ENCODE data around the gene ITIH3. TPM values are rescaled to one million over a fixed set of nuclear protein-coding genes. Genes with fewer than 3 reads are reported as not detected.

Gene ITIH3
- total and polyA plus RNA-seq, 2 of the 8 experiments (the other 6 are each of a cell fraction or from before 2014, with no cell fraction given) = not detected

DNA sequence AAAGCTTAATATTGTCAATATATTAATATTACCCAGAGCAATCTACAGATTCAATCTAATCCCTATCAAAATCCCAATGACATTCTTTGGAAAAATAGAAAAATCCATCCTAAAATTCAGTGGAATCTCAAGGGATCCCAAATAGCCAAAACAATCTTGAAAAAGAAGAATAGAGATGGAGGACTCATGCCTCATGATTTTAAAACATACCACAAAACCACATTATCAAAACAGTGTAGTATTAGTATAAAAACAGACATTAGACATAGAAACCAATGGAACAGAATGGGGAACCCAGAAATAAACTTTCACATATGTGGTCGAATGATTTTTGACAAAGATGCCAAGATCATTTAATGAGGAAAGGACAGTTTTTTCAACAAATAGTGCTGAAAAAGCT lies 38.5 kb upstream of the ITIH3 start:
- Histone ChIP-seq H3K14ac (ENCODE audit: insufficient read length) (no peak overlapping the region), H3K4ac (replicated peaks; ENCODE audit: insufficient read length, low read depth, low read length) (no peak overlapping the region), H3K27me3 (replicated peaks in 1 of 4; ENCODE audit: control insufficient read depth in 3 of 4, extremely low read depth in 1 of 4, insufficient read depth in 3 of 4, low read length in 3 of 4) (no peaks in the 10 kb centered on the region), H2BK5ac (ENCODE audit: low read depth, low read length) (no peak overlapping the region), H2AK5ac (ENCODE audit: low read depth, low read length) (no peak overlapping the region), H3K9ac (replicated peaks in 1 of 4; ENCODE audit: extremely low read depth in 1 of 4, low read depth in 3 of 4, low read length in 3 of 4) (no peak overlapping the region), H3K27ac (ENCODE audit: low read depth, low read length) (no peak overlapping the region), H3K4me1 (replicated peaks in 1 of 4; ENCODE audit: control insufficient read depth in 3 of 4, insufficient read depth in 4 of 4, low read length in 3 of 4) (no peaks in the 10 kb centered on the region), H4K5ac (ENCODE audit: insufficient read length, low read depth, low read length) (no peak overlapping the region), H4K91ac (replicated peaks; ENCODE audit: insufficient read length, low read length) (no peak overlapping the region), H3K4me3 (ENCODE audit: extremely low read depth in 1 of 4, insufficient read depth in 2 of 4, low read depth in 3 of 4, low read length in 4 of 4) (no peak overlapping the region), H3K56ac (replicated peaks; ENCODE audit: insufficient read length, low read depth, low read length) (no peak overlapping the region), H3K4me2 (ENCODE audit: insufficient read depth in 1 of 2, low read depth in 2 of 2, low read length in 2 of 2) (no peak overlapping the region), H2BK120ac (replicated peaks; ENCODE audit: low read depth, low read length) (no peak overlapping the region), H2AFZ (ENCODE audit: low read length) (no peak overlapping the region), H4K8ac (ENCODE audit: extremely low read depth, insufficient read depth, low read length) (no peak overlapping the region), H2BK15ac (ENCODE audit: low read length) (no peak overlapping the region), H3K23ac (ENCODE audit: insufficient read length) (no peak overlapping the region), H3K79me1 (ENCODE audit: low read depth, low read length) (no peaks in the 10 kb centered on the region; the same call in 1 of the 2 replicates), H3K36me3 (ENCODE audit: control insufficient read depth in 2 of 4, insufficient read depth in 4 of 4, low read length in 3 of 4) (peaks cover 9 to 48% (median 19%) of the 10 kb centered on the region in 4 experiments), H3K79me2 (ENCODE audit: control insufficient read depth in 1 of 2, insufficient read depth in 2 of 2, low read length in 2 of 2) (no peaks in the 10 kb centered on the region), H3K9me3 (ENCODE audit: insufficient read depth in 2 of 2, low read depth in 1 of 2, low read length in 1 of 2) (no peaks in the 10 kb centered on the region), H2BK20ac (ENCODE audit: low read length) (no peak overlapping the region), H3K23me2 (ENCODE audit: low read depth, low read length) (no peaks in the 10 kb centered on the region), H4K20me1 (replicated peaks in 1 of 2; ENCODE audit: control insufficient read depth in 1 of 2, insufficient read depth in 2 of 2, low read length in 2 of 2) (peaks cover 0 to 2% of the 10 kb centered on the region in 2 experiments), H2BK12ac (ENCODE audit: low read depth, low read length) (no peak overlapping the region), H3K18ac (ENCODE audit: extremely low read depth, low read length) (no peak overlapping the region)
- DNase-seq (ENCODE audit: low read depth in 1 of 2, low spot score in 2 of 2) (no peak), FAIRE-seq (no peak)
- ChIA-PET CTCF (ENCODE audit: partially characterized antibody) (no interaction called here), POLR2A (ENCODE audit: partially characterized antibody) (no interaction called here)
- 100% methylated on average over 1 of the region's 1 CpG; no CpG with 5 or more reads in 1 of the 2 experiments for WGBS, 2 experiments (ENCODE audit: extremely low coverage in 1 of 2, insufficient coverage in 1 of 2, insufficient read length in 1 of 2, insufficient replicate concordance in 2 of 2, low coverage in 1 of 2, low lambda C conversion rate in 2 of 2, missing lambda C conversion rate in 1 of 2)
- TF ChIP-seq POLR2A (IDR thresholded peaks at IDR 0.05; ENCODE audit: control extremely low read depth in 1 of 2, low read depth in 2 of 2, low read length in 2 of 2) = no peak
- TF ChIP-seq GABPA (IDR thresholded peaks at IDR 0.05; ENCODE audit: borderline replicate concordance, insufficient read depth, low read length) = no peak
- TF ChIP-seq TCF12 (IDR thresholded peaks at IDR 0.05; ENCODE audit: low read depth, low read length) = no peak
- TF ChIP-seq SP2 (IDR thresholded peaks at IDR 0.05; ENCODE audit: low read length) = no peak
- no peak for TF ChIP-seq RFX5 (IDR thresholded peaks at IDR 0.05; ENCODE audit: borderline replicate concordance, low read depth, low read length)
- no peak for TF ChIP-seq PHF8 (conservative IDR thresholded peaks at IDR 0.05; ENCODE audit: low read depth, low read length)
- no peak for TF ChIP-seq TBP (IDR thresholded peaks at IDR 0.05; ENCODE audit: low read depth, low read length)
- no peak for TF ChIP-seq GTF2F1 (IDR thresholded peaks at IDR 0.05; ENCODE audit: borderline replicate concordance, low read depth, low read length)
- no peak for TF ChIP-seq SAP30 (IDR thresholded peaks at IDR 0.05; ENCODE audit: insufficient read depth, insufficient replicate concordance, low read length)
- TF ChIP-seq ASH2L (IDR thresholded peaks at IDR 0.05; ENCODE audit: low read length) = no peak
- TF ChIP-seq, protein P1, sequence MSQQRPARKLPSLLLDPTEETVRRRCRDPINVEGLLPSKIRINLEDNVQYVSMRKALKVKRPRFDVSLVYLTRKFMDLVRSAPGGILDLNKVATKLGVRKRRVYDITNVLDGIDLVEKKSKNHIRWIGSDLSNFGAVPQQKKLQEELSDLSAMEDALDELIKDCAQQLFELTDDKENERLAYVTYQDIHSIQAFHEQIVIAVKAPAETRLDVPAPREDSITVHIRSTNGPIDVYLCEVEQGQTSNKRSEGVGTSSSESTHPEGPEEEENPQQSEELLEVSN (IDR thresholded peaks at IDR 0.05) = no peak
- no peak for TF ChIP-seq HDAC2 (IDR thresholded peaks at IDR 0.05; ENCODE audit: borderline replicate concordance in 1 of 2, low read depth in 2 of 2, low read length in 2 of 2)
